NCI-H524 (cell line): ENCODE results near the gene HADH.
"Not testable (repeated sequence)": the region's sequence is repeated elsewhere in the genome, so short reads cannot be mapped to it uniquely, and the experiment has no call there.

Source experiments
- DNase-seq, 2 experiments: peaks; one replicate each; lab custom pipeline; 2025; lab: John Stamatoyannopoulos, UW

The HADH gene

GRCh38 chr4:107989537-107990386, at the start of gene HADH:
TSS of gene HADH (plus strand) at chr4:107989889. CDS start at chr4:107989933, 44 bp downstream.
- DNase-seq, result peak; percentile 72 to 86

GRCh38 chr4:107945809-107946208, 43.9 kb upstream of the HADH start:
- no peak for DNase-seq

GRCh38 chr4:107950746-107951540, 38.7 kb upstream of the HADH start:
- no peak for DNase-seq

- DNase-seq, result no peak
Observed at GRCh38 chr4:107951551-107951950, 38.1 kb upstream of the HADH start.

- DNase-seq, result no peak
Observed at GRCh38 chr4:107956011-107956410, 33.7 kb upstream of the HADH start.

- peak; percentile 45 to 80 for DNase-seq
Observed at GRCh38 chr4:107966903-107967302, 22.8 kb upstream of the HADH start.

- DNase-seq, result not testable (repeated sequence)
Observed at GRCh38 chr4:107967519-107967918, 22.2 kb upstream of the HADH start.

GRCh38 chr4:107967921-107968320, 21.8 kb upstream of the HADH start:
- not testable (repeated sequence) for DNase-seq

GRCh38 chr4:107970063-107970798, 19.5 kb upstream of the HADH start:
- DNase-seq, result no peak

- DNase-seq, result no peak
Observed at GRCh38 chr4:107972605-107973004, 17.1 kb upstream of the HADH start.

GRCh38 chr4:107974523-107974922, 15.2 kb upstream of the HADH start:
- no peak for DNase-seq

- no peak for DNase-seq
Observed at GRCh38 chr4:107977482-107977881, 12.2 kb upstream of the HADH start.

- no peak for DNase-seq
Observed at GRCh38 chr4:107977966-107978705, 11.6 kb upstream of the HADH start.

- no peak for DNase-seq
Observed at GRCh38 chr4:107978716-107979451, 10.8 kb upstream of the HADH start.

- no peak for DNase-seq
Observed at GRCh38 chr4:107987916-107988762, 1.6 kb upstream of the HADH start.

- DNase-seq, result peak in 1 of 2 experiments; percentile 4
Observed at GRCh38 chr4:107988763-107989035, 990 bp upstream of the HADH start.

GRCh38 chr4:107989162-107989536, 540 bp upstream of the HADH start:
- DNase-seq, result no peak

- no peak for DNase-seq
Observed at GRCh38 chr4:107991945-107992630, 2.4 kb downstream of the HADH start.

- no peak for DNase-seq
Observed at GRCh38 chr4:107993969-107994368, 4.3 kb downstream of the HADH start.

GRCh38 chr4:107994894-107995293, 5.2 kb downstream of the HADH start:
- no peak for DNase-seq
